ENCODE measurements around the gene PPP1R2.
"Not testable (repeated sequence)": the region's sequence is repeated elsewhere in the genome, so short reads cannot be mapped to it uniquely, and the experiment has no call there.

- not testable (repeated sequence) for TF ChIP-seq CTCF, POLR2A (IDR thresholded peaks at IDR 0.05)
Measured at GRCh38 chr3:195589796-195590195, 46.7 kb upstream of the PPP1R2 start.

Measured in Peyer's patch (tissue), 4 donors.